WTC11 (cell line): Measurements from ENCODE around the gene URI1.

Experiments
- JUN ChIP-seq: sonication (generic); formaldehyde crosslinking; IDR thresholded peaks from 2 replicates; pipeline ENCODE4 v1.8.0; 2023; ENCODE audit warnings: mild to moderate bottlenecking, missing genetic modification reagents
- MXD4 ChIP-seq: fragments of 250-450 bp; sonication (Bioruptor Pico); IDR thresholded peaks from 2 replicates; pipeline ENCODE4 v1.8.0; 2021; ENCODE audit warnings: mild to moderate bottlenecking, moderate library complexity, borderline replicate concordance
- NFE2L1 ChIP-seq: sonication (generic); formaldehyde crosslinking; IDR thresholded peaks from 2 replicates; pipeline ENCODE4 v1.8.1; 2023; ENCODE audit warnings: missing genetic modification reagents
- NFYB ChIP-seq: sonication (generic); formaldehyde crosslinking; conservative IDR thresholded peaks from 2 replicates; pipeline ENCODE4 v1.8.0; 2022; ENCODE audit warnings: low read depth, missing genetic modification reagents
- OVOL2 ChIP-seq: fragments of 250-450 bp; sonication (Bioruptor Pico); IDR thresholded peaks from 2 replicates; pipeline ENCODE4 v1.9.0; 2021; ENCODE audit warnings: mild to moderate bottlenecking, borderline replicate concordance
- SMAD4 ChIP-seq: sonication (generic); formaldehyde crosslinking; IDR thresholded peaks from 2 replicates; pipeline ENCODE4 v1.8.0; 2022; ENCODE audit warnings: mild to moderate bottlenecking, missing genetic modification reagents
- TEAD1 ChIP-seq: sonication (generic); formaldehyde crosslinking; IDR thresholded peaks from 2 replicates; pipeline ENCODE4 v1.8.0; 2022; ENCODE audit warnings: mild to moderate bottlenecking, missing genetic modification reagents
- TF ChIP-seq, protein P1 (sequence below): fragments of 200-600 bp; IDR thresholded peaks from 2 replicates; pipeline ENCODE4 v1.8.0; 2022; ENCODE audit warnings: antibody characterized with exemption
- TF ChIP-seq, protein P2 (sequence below): sonication (generic); formaldehyde crosslinking; IDR thresholded peaks from 2 replicates; pipeline ENCODE4 v1.8.1; 2022; ENCODE audit warnings: mild to moderate bottlenecking, missing genetic modification reagents, moderate library complexity, borderline replicate concordance
- TF ChIP-seq, protein P3 (sequence below): fragments of 250-450 bp; sonication (Bioruptor Pico); IDR thresholded peaks from 2 replicates; pipeline ENCODE4 v1.9.0; 2021; ENCODE audit warnings: mild to moderate bottlenecking
- TF ChIP-seq, protein P4 (sequence below): sonication (generic); formaldehyde crosslinking; IDR thresholded peaks from 2 replicates; pipeline ENCODE4 v1.8.0; 2023; ENCODE audit warnings: missing genetic modification reagents
- TF ChIP-seq, protein P5 (sequence below): sonication (generic); formaldehyde crosslinking; IDR thresholded peaks from 2 replicates; pipeline ENCODE4 v1.8.1; 2022; ENCODE audit warnings: mild to moderate bottlenecking, moderate library complexity, missing genetic modification reagents
- TF ChIP-seq, protein P6 (sequence below): sonication (generic); formaldehyde crosslinking; IDR thresholded peaks from 2 replicates; pipeline ENCODE4 v1.8.1; 2023; ENCODE audit warnings: mild to moderate bottlenecking, missing genetic modification reagents, moderate library complexity

DNA sequence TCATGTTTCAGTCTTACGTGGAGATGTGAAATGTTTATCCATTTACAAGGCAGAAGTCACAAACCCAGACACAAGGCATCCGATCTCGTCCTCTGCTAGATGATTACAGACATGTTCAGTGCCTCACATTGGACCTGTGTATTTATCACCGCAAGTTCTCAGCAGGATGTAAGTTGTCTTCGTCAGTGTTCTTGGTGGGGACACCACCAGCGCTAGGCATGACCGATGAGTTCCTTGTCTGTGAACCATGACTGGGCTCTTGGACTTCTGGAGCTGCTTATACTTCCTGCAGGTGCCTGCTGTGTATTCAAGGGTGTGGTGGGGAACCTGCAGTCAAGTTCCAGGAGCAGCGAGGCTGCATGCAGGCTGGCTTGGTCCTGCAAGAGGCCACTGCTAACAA, 105.4 kb downstream of the URI1 start:
- TF ChIP-seq, protein P1, sequence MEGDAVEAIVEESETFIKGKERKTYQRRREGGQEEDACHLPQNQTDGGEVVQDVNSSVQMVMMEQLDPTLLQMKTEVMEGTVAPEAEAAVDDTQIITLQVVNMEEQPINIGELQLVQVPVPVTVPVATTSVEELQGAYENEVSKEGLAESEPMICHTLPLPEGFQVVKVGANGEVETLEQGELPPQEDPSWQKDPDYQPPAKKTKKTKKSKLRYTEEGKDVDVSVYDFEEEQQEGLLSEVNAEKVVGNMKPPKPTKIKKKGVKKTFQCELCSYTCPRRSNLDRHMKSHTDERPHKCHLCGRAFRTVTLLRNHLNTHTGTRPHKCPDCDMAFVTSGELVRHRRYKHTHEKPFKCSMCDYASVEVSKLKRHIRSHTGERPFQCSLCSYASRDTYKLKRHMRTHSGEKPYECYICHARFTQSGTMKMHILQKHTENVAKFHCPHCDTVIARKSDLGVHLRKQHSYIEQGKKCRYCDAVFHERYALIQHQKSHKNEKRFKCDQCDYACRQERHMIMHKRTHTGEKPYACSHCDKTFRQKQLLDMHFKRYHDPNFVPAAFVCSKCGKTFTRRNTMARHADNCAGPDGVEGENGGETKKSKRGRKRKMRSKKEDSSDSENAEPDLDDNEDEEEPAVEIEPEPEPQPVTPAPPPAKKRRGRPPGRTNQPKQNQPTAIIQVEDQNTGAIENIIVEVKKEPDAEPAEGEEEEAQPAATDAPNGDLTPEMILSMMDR: no peak
- TF ChIP-seq, protein P2, sequence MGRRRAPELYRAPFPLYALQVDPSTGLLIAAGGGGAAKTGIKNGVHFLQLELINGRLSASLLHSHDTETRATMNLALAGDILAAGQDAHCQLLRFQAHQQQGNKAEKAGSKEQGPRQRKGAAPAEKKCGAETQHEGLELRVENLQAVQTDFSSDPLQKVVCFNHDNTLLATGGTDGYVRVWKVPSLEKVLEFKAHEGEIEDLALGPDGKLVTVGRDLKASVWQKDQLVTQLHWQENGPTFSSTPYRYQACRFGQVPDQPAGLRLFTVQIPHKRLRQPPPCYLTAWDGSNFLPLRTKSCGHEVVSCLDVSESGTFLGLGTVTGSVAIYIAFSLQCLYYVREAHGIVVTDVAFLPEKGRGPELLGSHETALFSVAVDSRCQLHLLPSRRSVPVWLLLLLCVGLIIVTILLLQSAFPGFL (CRISPR knock-in tag): no peak
- TF ChIP-seq, protein P3, sequence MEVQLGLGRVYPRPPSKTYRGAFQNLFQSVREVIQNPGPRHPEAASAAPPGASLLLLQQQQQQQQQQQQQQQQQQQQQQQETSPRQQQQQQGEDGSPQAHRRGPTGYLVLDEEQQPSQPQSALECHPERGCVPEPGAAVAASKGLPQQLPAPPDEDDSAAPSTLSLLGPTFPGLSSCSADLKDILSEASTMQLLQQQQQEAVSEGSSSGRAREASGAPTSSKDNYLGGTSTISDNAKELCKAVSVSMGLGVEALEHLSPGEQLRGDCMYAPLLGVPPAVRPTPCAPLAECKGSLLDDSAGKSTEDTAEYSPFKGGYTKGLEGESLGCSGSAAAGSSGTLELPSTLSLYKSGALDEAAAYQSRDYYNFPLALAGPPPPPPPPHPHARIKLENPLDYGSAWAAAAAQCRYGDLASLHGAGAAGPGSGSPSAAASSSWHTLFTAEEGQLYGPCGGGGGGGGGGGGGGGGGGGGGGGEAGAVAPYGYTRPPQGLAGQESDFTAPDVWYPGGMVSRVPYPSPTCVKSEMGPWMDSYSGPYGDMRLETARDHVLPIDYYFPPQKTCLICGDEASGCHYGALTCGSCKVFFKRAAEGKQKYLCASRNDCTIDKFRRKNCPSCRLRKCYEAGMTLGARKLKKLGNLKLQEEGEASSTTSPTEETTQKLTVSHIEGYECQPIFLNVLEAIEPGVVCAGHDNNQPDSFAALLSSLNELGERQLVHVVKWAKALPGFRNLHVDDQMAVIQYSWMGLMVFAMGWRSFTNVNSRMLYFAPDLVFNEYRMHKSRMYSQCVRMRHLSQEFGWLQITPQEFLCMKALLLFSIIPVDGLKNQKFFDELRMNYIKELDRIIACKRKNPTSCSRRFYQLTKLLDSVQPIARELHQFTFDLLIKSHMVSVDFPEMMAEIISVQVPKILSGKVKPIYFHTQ (CRISPR knock-in tag): no peak
- TF ChIP-seq, protein P4, sequence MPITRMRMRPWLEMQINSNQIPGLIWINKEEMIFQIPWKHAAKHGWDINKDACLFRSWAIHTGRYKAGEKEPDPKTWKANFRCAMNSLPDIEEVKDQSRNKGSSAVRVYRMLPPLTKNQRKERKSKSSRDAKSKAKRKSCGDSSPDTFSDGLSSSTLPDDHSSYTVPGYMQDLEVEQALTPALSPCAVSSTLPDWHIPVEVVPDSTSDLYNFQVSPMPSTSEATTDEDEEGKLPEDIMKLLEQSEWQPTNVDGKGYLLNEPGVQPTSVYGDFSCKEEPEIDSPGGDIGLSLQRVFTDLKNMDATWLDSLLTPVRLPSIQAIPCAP: no peak
- TF ChIP-seq SMAD4 (CRISPR knock-in tag): no peak
- no peak for TF ChIP-seq TEAD1
- TF ChIP-seq NFE2L1: no peak
- no peak for TF ChIP-seq NFYB (CRISPR knock-in tag)
- TF ChIP-seq JUN (CRISPR knock-in tag): no peak
- TF ChIP-seq, protein P5, sequence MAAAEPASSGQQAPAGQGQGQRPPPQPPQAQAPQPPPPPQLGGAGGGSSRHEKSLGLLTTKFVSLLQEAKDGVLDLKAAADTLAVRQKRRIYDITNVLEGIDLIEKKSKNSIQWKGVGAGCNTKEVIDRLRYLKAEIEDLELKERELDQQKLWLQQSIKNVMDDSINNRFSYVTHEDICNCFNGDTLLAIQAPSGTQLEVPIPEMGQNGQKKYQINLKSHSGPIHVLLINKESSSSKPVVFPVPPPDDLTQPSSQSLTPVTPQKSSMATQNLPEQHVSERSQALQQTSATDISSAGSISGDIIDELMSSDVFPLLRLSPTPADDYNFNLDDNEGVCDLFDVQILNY: no peak
- TF ChIP-seq, protein P6, sequence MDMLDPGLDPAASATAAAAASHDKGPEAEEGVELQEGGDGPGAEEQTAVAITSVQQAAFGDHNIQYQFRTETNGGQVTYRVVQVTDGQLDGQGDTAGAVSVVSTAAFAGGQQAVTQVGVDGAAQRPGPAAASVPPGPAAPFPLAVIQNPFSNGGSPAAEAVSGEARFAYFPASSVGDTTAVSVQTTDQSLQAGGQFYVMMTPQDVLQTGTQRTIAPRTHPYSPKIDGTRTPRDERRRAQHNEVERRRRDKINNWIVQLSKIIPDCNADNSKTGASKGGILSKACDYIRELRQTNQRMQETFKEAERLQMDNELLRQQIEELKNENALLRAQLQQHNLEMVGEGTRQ (CRISPR knock-in tag): no peak
- no peak for TF ChIP-seq OVOL2 (CRISPR knock-in tag)
- TF ChIP-seq MXD4 (CRISPR knock-in tag): no peak
